Stimulated activated effector memory CD8-positive, alpha-beta T cell treated with anti-CD3 and anti-CD28 coated beads, Interleukin-12 subunit alpha, Interleukin-12 subunit beta, amount 100 ng/mL, for 72 hours (primary cell): ENCODE results near the gene RBPMS2.
"Not testable (repeated sequence)": the region's sequence is repeated elsewhere in the genome, so short reads cannot be mapped to it uniquely, and the experiment has no call there.

Source experiments
- ATAC-seq: fragments of 150-1000 bp; cut with Tn5 transposase; 2 replicates; pipeline ENCODE4 v1.10.0; 2021
- DNase-seq, 2 donors: peaks; one replicate each; pipeline ENCODE4 v3.0.0; 2021 to 2022; ENCODE audit warnings: low spot score in 2 of 2
- H3K27ac Mint-ChIP-seq: one replicate; pipeline ENCODE4 v1.8.0; 2022; ENCODE audit warnings: mild to moderate bottlenecking, mixed read lengths
- H3K36me3 Mint-ChIP-seq: one replicate; pipeline ENCODE4 v1.8.0; 2022; ENCODE audit warnings: mild to moderate bottlenecking, mixed read lengths
- H3K4me1 Mint-ChIP-seq: one replicate; pipeline ENCODE4 v1.8.0; 2022; ENCODE audit warnings: mixed read lengths
- H3K4me3 Mint-ChIP-seq: one replicate; pipeline ENCODE4 v1.8.0; 2022; ENCODE audit warnings: mild to moderate bottlenecking, mixed read lengths
- H3K9me3 Mint-ChIP-seq: one replicate; pipeline ENCODE4 v1.8.0; 2022; ENCODE audit warnings: mixed read lengths

RBPMS2 gene

GRCh38 chr15:64775551-64776401 is at the start of gene RBPMS2:
Gene RBPMS2, minus strand, starts transcription at chr15:64775589. Its CDS starts 270 bp downstream, at chr15:64775319.
- ATAC-seq, result peak; percentile 38
- H3K9me3 Mint-ChIP-seq, result no peaks in the 10 kb centered on the region
- peak in 1 of 2 donors; percentile 49 for DNase-seq
- H3K27ac Mint-ChIP-seq, result no peak within 1 kb of the TSS
- H3K36me3 Mint-ChIP-seq, result no peaks in the 10 kb centered on the region
- no peaks in the 10 kb centered on the region for H3K4me1 Mint-ChIP-seq
- peak within 1 kb of the TSS; percentile 72 for H3K4me3 Mint-ChIP-seq

- DNase-seq (no peak), ATAC-seq (peak; percentile 1)
- H3K36me3 Mint-ChIP-seq, result peaks cover 13% of the 10 kb centered on the region
- H3K9me3 Mint-ChIP-seq, result no peaks in the 10 kb centered on the region
- H3K27ac Mint-ChIP-seq, result peak overlapping the region; percentile 76
- peak overlapping the region; percentile 84 for H3K4me3 Mint-ChIP-seq
- peaks cover 39% of the 10 kb centered on the region for H3K4me1 Mint-ChIP-seq
Observed at GRCh38 chr15:64824929-64825430, 49.6 kb upstream of the RBPMS2 start.

- Mint-ChIP-seq H3K27ac (no peak overlapping the region), H3K4me1 (no peaks in the 10 kb centered on the region), H3K9me3 (no peaks in the 10 kb centered on the region), H3K4me3 (no peak overlapping the region), H3K36me3 (peaks cover 11% of the 10 kb centered on the region)
- ATAC-seq (no peak), DNase-seq (no peak)
Observed at GRCh38 chr15:64816452-64816851, 41.1 kb upstream of the RBPMS2 start.

GRCh38 chr15:64814965-64815364 is 39.6 kb upstream of the RBPMS2 start:
- not testable (repeated sequence) for H3K9me3 Mint-ChIP-seq, H3K36me3 Mint-ChIP-seq, H3K4me3 Mint-ChIP-seq, ATAC-seq, H3K27ac Mint-ChIP-seq, H3K4me1 Mint-ChIP-seq, DNase-seq

- ATAC-seq, H3K27ac Mint-ChIP-seq, H3K4me1 Mint-ChIP-seq, H3K36me3 Mint-ChIP-seq, H3K9me3 Mint-ChIP-seq, DNase-seq, H3K4me3 Mint-ChIP-seq: not testable (repeated sequence)
Observed at GRCh38 chr15:64814283-64814682, 38.9 kb upstream of the RBPMS2 start.

GRCh38 chr15:64813075-64813474 is 37.7 kb upstream of the RBPMS2 start:
- ATAC-seq, result peak; percentile 11
- peaks cover 5% of the 10 kb centered on the region for H3K36me3 Mint-ChIP-seq
- DNase-seq, result no peak
- H3K4me3 Mint-ChIP-seq, result no peak overlapping the region
- no peaks in the 10 kb centered on the region for H3K9me3 Mint-ChIP-seq
- peak overlapping the region; percentile 52 for H3K27ac Mint-ChIP-seq
- H3K4me1 Mint-ChIP-seq, result no peaks in the 10 kb centered on the region

GRCh38 chr15:64810497-64811326 is 35.3 kb upstream of the RBPMS2 start:
- Mint-ChIP-seq H3K36me3 (no peaks in the 10 kb centered on the region), H3K27ac (no peak overlapping the region), H3K4me3 (no peak overlapping the region), H3K4me1 (no peaks in the 10 kb centered on the region), H3K9me3 (no peaks in the 10 kb centered on the region)
- DNase-seq (no peak), ATAC-seq (no peak)

- Mint-ChIP-seq H3K9me3 (no peaks in the 10 kb centered on the region), H3K36me3 (no peaks in the 10 kb centered on the region), H3K27ac (no peak overlapping the region), H3K4me1 (no peaks in the 10 kb centered on the region), H3K4me3 (no peak overlapping the region)
- DNase-seq, result peak; percentile 70 to 80
- ATAC-seq, result peak; percentile 60
Observed at GRCh38 chr15:64809649-64810496, 34.5 kb upstream of the RBPMS2 start.

- DNase-seq (no peak), ATAC-seq (no peak)
- Mint-ChIP-seq H3K4me1 (no peaks in the 10 kb centered on the region), H3K36me3 (no peaks in the 10 kb centered on the region), H3K27ac (no peak overlapping the region), H3K4me3 (no peak overlapping the region), H3K9me3 (no peaks in the 10 kb centered on the region)
Observed at GRCh38 chr15:64808785-64809453, 33.5 kb upstream of the RBPMS2 start.

GRCh38 chr15:64807751-64808222 is 32.4 kb upstream of the RBPMS2 start:
- H3K4me3 Mint-ChIP-seq, result no peak overlapping the region
- H3K36me3 Mint-ChIP-seq, result no peaks in the 10 kb centered on the region
- H3K27ac Mint-ChIP-seq, result no peak overlapping the region
- no peaks in the 10 kb centered on the region for H3K9me3 Mint-ChIP-seq
- no peaks in the 10 kb centered on the region for H3K4me1 Mint-ChIP-seq
- ATAC-seq (no peak), DNase-seq (no peak)

- Mint-ChIP-seq H3K36me3 (no peaks in the 10 kb centered on the region), H3K4me3 (no peak overlapping the region)
Observed at GRCh38 chr15:64807051-64807749, 31.8 kb upstream of the RBPMS2 start.

GRCh38 chr15:64806509-64806908 is 31.1 kb upstream of the RBPMS2 start:
- Mint-ChIP-seq H3K27ac (no peak overlapping the region), H3K36me3 (no peaks in the 10 kb centered on the region), H3K4me1 (no peaks in the 10 kb centered on the region), H3K4me3 (no peak overlapping the region), H3K9me3 (no peaks in the 10 kb centered on the region)
- ATAC-seq (no peak), DNase-seq (no peak)

More at GRCh38 chr15:64807051-64807749, 31.8 kb upstream of the RBPMS2 start:
- Mint-ChIP-seq H3K9me3 (no peaks in the 10 kb centered on the region), H3K27ac (no peak overlapping the region), H3K4me1 (no peaks in the 10 kb centered on the region)
- DNase-seq, result no peak
- no peak for ATAC-seq

- no peak for DNase-seq
- H3K4me1 Mint-ChIP-seq, result no peaks in the 10 kb centered on the region
- no peak overlapping the region for H3K4me3 Mint-ChIP-seq
- H3K9me3 Mint-ChIP-seq, result no peaks in the 10 kb centered on the region
- H3K27ac Mint-ChIP-seq, result peak overlapping the region; percentile 54
- no peaks in the 10 kb centered on the region for H3K36me3 Mint-ChIP-seq
- no peak for ATAC-seq
Observed at GRCh38 chr15:64804619-64805018, 29.2 kb upstream of the RBPMS2 start.

- no peak overlapping the region for H3K4me3 Mint-ChIP-seq
- no peak overlapping the region for H3K27ac Mint-ChIP-seq
- H3K4me1 Mint-ChIP-seq, result no peaks in the 10 kb centered on the region
- no peaks in the 10 kb centered on the region for H3K36me3 Mint-ChIP-seq
- DNase-seq, result no peak
- ATAC-seq, result no peak
- no peaks in the 10 kb centered on the region for H3K9me3 Mint-ChIP-seq
Observed at GRCh38 chr15:64803526-64803925, 28.1 kb upstream of the RBPMS2 start.
